A673 (cell line): ENCODE results near the gene ZNF780B.

ENCODE experiments used
- EZH2 ChIP-seq: fragments of 200-600 bp; sonication (generic); IDR thresholded peaks from 2 replicates; pipeline ENCODE4 v1.6.1; 2017; ENCODE audit warnings: borderline replicate concordance, low read depth, mild to moderate bottlenecking, mixed read lengths, antibody characterized with exemption, low read length; ENCODE audit not compliant: poor library complexity, severe bottlenecking
- TF ChIP-seq, protein P1 (sequence below): fragments of 300-800, 200-600 bp; sonication (generic); conservative IDR thresholded peaks from 2 replicates; pipeline ENCODE4 v1.5.1; 2017; ENCODE audit warnings: low read depth, mild to moderate bottlenecking, antibody characterized with exemption, low read length, moderate library complexity, mixed read lengths

- TF ChIP-seq, protein P1, sequence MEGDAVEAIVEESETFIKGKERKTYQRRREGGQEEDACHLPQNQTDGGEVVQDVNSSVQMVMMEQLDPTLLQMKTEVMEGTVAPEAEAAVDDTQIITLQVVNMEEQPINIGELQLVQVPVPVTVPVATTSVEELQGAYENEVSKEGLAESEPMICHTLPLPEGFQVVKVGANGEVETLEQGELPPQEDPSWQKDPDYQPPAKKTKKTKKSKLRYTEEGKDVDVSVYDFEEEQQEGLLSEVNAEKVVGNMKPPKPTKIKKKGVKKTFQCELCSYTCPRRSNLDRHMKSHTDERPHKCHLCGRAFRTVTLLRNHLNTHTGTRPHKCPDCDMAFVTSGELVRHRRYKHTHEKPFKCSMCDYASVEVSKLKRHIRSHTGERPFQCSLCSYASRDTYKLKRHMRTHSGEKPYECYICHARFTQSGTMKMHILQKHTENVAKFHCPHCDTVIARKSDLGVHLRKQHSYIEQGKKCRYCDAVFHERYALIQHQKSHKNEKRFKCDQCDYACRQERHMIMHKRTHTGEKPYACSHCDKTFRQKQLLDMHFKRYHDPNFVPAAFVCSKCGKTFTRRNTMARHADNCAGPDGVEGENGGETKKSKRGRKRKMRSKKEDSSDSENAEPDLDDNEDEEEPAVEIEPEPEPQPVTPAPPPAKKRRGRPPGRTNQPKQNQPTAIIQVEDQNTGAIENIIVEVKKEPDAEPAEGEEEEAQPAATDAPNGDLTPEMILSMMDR = no peak
- TF ChIP-seq EZH2 = no peak
These were observed 32.4 kb upstream of the ZNF780B start for GRCh38 chr19:40088299-40089047.
